Chondrocyte (in vitro differentiated cells): ENCODE data around the gene MAML3. TPM values are rescaled to one million over a fixed set of nuclear protein-coding genes. Genes with fewer than 3 reads are reported as not detected.

Experiments
- DNase-seq: peaks from one replicate; pipeline ENCODE4 v3.0.0; 2021; ENCODE audit warnings: mixed read lengths, low spot score
- H3K27ac Mint-ChIP-seq: one replicate; pipeline ENCODE4 v1.8.0; 2021; ENCODE audit warnings: mild to moderate bottlenecking, moderate library complexity, mixed read lengths; ENCODE audit not compliant: unreplicated experiment
- H3K27me3 Mint-ChIP-seq: 2 replicates; pipeline ENCODE4 v1.8.0; 2021; ENCODE audit warnings: low read depth, mixed read lengths
- H3K36me3 Mint-ChIP-seq: 2 replicates; pipeline ENCODE4 v1.8.0; 2021; ENCODE audit warnings: low read depth, mixed read lengths
- H3K4me1 Mint-ChIP-seq: 2 replicates; pipeline ENCODE4 v1.8.0; 2021; ENCODE audit warnings: low read depth, mild to moderate bottlenecking, mixed read lengths
- H3K4me3 Mint-ChIP-seq: one replicate; pipeline ENCODE4 v1.8.0; 2021; ENCODE audit warnings: mild to moderate bottlenecking, moderate library complexity, mixed read lengths; ENCODE audit not compliant: unreplicated experiment
- H3K9me3 Mint-ChIP-seq: 2 replicates; pipeline ENCODE4 v1.8.0; 2021; ENCODE audit warnings: low read depth, mixed read lengths
- total RNA-seq: library from RNA; stranded (reverse); gene quantifications from 3 replicates; pipeline ENCODE4 v1.2.1, GENCODE V29; 2021
- TF ChIP-seq, protein P1 (sequence below): fragments of 200-600 bp; sonication (generic); IDR thresholded peaks from 2 replicates; pipeline ENCODE4 v1.5.0; 2021; ENCODE audit warnings: antibody characterized with exemption, mild to moderate bottlenecking, moderate library complexity

Gene MAML3
- total RNA-seq, 1 donor from 2014 or later, result 1.6 TPM

DNA sequence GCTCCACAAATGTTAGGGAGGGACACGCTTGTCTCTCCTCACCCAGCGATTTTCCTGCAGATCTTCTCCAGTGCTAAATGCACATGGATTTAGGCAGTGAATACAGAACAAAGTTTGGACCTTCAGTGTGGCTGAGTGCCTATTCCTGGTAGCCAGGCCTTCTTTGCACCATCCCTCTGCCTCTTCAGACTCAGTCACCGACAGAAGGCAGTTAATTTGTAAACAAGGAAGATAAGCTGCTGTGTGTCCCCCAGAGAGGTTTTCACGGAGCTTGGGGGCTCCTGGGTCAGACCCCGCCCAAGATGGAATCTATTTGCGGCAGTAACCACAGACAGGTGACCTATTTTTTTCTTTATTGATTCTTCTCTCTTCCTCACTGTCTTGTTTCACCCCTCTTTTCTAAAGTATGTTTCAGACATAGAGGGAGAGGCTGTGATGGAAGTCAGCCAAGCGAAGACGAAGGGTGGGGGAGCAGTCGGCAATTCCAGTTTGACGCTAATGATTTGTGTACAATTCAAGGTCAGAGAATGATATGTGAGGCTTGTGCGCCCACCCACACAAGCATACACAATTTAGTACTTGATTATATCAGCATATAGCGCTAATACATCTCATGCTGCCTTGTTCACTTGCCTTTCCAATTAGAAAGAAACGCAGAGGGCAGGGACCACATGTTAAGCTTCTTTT is 287.6 kb downstream of the MAML3 start:
- TF ChIP-seq, protein P1, sequence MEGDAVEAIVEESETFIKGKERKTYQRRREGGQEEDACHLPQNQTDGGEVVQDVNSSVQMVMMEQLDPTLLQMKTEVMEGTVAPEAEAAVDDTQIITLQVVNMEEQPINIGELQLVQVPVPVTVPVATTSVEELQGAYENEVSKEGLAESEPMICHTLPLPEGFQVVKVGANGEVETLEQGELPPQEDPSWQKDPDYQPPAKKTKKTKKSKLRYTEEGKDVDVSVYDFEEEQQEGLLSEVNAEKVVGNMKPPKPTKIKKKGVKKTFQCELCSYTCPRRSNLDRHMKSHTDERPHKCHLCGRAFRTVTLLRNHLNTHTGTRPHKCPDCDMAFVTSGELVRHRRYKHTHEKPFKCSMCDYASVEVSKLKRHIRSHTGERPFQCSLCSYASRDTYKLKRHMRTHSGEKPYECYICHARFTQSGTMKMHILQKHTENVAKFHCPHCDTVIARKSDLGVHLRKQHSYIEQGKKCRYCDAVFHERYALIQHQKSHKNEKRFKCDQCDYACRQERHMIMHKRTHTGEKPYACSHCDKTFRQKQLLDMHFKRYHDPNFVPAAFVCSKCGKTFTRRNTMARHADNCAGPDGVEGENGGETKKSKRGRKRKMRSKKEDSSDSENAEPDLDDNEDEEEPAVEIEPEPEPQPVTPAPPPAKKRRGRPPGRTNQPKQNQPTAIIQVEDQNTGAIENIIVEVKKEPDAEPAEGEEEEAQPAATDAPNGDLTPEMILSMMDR, result no peak
- no peaks in the 10 kb centered on the region for H3K4me1 Mint-ChIP-seq
- H3K9me3 Mint-ChIP-seq, result no peaks in the 10 kb centered on the region
- no peaks in the 10 kb centered on the region for H3K36me3 Mint-ChIP-seq
- H3K27me3 Mint-ChIP-seq, result no peaks in the 10 kb centered on the region
- no peak overlapping the region for H3K27ac Mint-ChIP-seq
- H3K4me3 Mint-ChIP-seq, result no peak overlapping the region
- DNase-seq, result no peak

DNA sequence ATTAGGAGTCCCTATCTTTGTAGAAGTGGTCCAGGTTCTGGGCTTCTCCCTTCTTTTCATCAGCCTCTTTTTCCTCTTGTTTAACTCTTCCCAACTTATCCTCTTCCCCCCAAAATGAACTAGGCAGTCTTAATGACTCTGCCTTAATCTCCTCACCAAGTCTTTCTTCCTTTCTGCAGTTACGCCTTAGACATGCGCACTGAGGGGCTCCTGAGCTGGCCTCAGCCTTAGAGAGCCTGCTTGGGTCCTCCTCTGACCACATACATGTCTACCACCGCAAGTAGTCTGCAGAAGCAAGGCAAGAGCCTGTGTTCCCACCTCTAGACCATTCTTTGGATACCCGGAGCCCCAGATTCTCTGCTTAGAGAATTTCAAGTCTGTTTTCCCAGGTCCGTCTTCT is 288.4 kb downstream of the MAML3 start:
- no peaks in the 10 kb centered on the region for H3K4me1 Mint-ChIP-seq
- DNase-seq, result no peak
- TF ChIP-seq, protein P1, result no peak

DNA sequence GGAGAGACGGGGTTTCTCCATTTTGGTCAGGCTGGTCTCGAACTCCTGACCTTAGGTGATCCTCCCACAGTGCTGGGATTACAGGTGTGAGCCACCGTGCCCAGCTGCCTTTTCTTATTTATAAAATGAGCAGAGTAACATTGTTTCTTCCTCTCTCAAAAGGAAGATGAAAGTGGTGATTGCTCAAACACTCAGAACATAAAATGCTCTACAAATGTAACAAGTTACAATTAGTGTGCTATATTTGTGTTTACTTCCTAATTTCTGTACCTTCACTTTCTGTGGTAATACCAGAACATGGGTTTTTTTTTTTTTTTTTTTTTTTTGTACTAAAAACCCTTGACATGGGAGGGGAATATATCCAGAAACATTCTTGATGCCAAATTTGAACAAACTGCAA is 290.5 kb downstream of the MAML3 start:
- Mint-ChIP-seq H3K4me1 (no peaks in the 10 kb centered on the region), H3K27me3 (no peaks in the 10 kb centered on the region), H3K27ac (no peak overlapping the region), H3K4me3 (no peak overlapping the region), H3K36me3 (no peaks in the 10 kb centered on the region), H3K9me3 (no peaks in the 10 kb centered on the region)
- DNase-seq, result no peak
- TF ChIP-seq, protein P1, result no peak

More for the DNA sequence above, 288.4 kb downstream of the MAML3 start:
- no peaks in the 10 kb centered on the region for H3K36me3 Mint-ChIP-seq
- H3K27ac Mint-ChIP-seq, result no peak overlapping the region
- H3K9me3 Mint-ChIP-seq, result no peaks in the 10 kb centered on the region
- no peaks in the 10 kb centered on the region for H3K27me3 Mint-ChIP-seq
- no peak overlapping the region for H3K4me3 Mint-ChIP-seq

DNA sequence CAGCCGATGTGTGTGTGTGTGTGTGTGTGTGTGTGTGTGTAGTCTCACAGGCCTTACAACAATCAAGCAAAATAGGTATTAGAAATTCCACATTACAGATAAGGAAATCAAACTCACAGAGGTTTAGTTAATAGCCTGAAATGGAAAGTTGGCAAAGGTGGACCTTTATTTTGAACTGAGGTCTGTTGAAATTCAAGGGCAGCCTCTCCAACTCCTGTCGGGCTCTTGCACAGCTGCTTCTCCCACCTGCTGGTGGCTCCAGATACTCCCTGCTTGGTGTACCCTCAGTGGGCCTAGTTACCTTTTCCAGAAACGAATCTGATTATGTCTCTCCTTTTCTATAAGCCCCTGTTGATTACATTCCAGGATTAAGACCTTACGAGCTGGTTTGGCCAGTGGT is 292.5 kb downstream of the MAML3 start:
- H3K4me3 Mint-ChIP-seq, result no peak overlapping the region
- H3K4me1 Mint-ChIP-seq, result no peaks in the 10 kb centered on the region
- no peak for DNase-seq
- H3K27ac Mint-ChIP-seq, result no peak overlapping the region
- H3K9me3 Mint-ChIP-seq, result no peaks in the 10 kb centered on the region
- TF ChIP-seq, protein P1, result no peak
- no peaks in the 10 kb centered on the region for H3K27me3 Mint-ChIP-seq
- H3K36me3 Mint-ChIP-seq, result no peaks in the 10 kb centered on the region

DNA sequence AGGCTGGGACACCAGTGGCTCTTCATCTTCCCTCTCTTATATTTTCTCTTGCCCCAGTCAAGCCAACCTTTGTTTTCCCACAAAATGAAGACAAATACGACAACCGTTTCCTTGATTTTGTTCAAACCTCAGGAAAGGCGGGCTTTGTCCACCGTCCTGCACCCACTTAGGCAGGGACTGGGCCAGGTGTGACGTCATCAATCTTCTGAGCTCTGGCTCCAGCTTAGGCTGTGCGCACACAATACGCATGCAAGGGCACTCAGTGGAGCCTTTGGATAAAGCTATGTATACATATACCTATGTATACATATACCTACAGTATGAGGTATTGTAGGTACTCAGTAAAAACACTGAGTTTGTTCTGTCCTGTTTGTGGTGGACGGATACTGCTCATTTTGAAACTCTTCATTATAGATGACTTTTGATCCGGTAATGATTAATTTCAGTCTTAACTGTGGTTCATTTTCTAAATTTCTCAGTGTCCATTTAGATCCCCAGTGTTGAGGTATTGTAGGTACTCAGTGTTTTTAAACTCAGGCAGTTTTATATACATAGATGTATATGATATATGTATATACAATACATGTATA is 293.5 kb downstream of the MAML3 start:
- H3K27me3 Mint-ChIP-seq, result no peaks in the 10 kb centered on the region

More for the DNA sequence above, 293.5 kb downstream of the MAML3 start:
- no peak for DNase-seq
- TF ChIP-seq, protein P1, result no peak
- Mint-ChIP-seq H3K4me3 (no peak overlapping the region), H3K27ac (no peak overlapping the region), H3K4me1 (no peaks in the 10 kb centered on the region), H3K9me3 (no peaks in the 10 kb centered on the region), H3K36me3 (no peaks in the 10 kb centered on the region)
